LNCaP clone FGC (cell line): Measurements from ENCODE around the gene MTA2.

ENCODE experiments used
- DNase-seq: peaks from one replicate; pipeline ENCODE4 v3.0.0-alpha.2; 2011; ENCODE audit warnings: low read depth
- H3K4me3 ChIP-seq: 2 replicates; pipeline ENCODE4 v1.5.1; 2011; ENCODE audit warnings: mild to moderate bottlenecking, low read depth, low read length, control low read depth
- TF ChIP-seq, protein P1 (sequence below): IDR thresholded peaks from 2 replicates; pipeline ENCODE4 v1.5.1; 2012; ENCODE audit warnings: mild to moderate bottlenecking; ENCODE audit not compliant: control insufficient read depth, insufficient read depth; ENCODE audit errors: extremely low read depth

The MTA2 gene

DNA sequence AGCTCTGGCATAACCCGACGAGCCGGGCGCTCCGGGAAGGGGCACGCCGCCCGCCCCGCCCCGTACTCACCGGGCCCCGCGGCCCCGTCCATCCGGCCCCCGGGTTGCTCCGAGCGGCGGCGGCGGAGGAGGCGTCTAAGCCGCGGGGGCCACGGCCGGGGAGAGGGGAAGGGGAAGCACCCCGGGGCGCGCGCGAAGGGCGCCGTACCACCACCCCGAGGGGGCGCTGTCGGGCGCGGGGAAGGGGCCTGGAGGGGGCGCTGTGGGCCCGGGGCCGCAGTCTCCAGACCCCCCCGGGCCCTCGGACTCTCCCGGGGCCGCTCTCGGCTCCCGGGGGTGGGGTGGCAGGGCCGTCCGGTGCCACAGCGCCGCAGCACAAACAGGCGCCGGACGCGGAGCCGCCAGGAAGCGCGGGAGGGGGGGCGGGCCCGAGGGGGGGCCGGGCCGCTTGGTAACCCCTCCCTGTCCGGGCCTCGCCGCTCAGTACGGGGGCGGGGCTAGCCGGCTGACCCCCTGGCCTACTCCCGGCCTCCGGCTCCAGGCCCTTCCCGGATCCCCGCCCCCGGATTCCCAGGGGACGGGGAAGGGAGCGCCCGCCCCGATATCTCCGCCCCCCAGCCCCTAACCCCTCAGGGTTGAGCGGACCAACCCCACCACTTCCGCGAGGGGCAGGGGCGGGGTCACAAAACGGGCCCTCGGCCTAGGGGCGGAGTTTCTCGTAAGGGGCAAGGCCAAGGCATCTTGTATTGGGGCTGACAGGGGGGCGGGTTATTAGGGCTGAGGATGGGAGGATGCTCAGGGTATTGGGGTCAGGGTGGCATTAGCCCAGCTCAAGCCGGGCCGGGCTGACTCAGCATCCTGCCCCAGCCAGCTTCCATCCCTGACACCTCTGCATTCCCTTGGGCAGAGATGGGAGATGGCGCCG, 11.0 kb upstream of the MTA2 start, which contains the start of the genes EML3 and ROM1:
TSS of gene EML3 (minus strand) at position 410 of the 925 bp plus-strand sequence. CDS start at position 92, 318 bp downstream.
TSS of gene ROM1 (plus strand) at position 892 of the 925 bp plus-strand sequence. CDS start at position 917, 25 bp downstream.
- TF ChIP-seq, protein P1, sequence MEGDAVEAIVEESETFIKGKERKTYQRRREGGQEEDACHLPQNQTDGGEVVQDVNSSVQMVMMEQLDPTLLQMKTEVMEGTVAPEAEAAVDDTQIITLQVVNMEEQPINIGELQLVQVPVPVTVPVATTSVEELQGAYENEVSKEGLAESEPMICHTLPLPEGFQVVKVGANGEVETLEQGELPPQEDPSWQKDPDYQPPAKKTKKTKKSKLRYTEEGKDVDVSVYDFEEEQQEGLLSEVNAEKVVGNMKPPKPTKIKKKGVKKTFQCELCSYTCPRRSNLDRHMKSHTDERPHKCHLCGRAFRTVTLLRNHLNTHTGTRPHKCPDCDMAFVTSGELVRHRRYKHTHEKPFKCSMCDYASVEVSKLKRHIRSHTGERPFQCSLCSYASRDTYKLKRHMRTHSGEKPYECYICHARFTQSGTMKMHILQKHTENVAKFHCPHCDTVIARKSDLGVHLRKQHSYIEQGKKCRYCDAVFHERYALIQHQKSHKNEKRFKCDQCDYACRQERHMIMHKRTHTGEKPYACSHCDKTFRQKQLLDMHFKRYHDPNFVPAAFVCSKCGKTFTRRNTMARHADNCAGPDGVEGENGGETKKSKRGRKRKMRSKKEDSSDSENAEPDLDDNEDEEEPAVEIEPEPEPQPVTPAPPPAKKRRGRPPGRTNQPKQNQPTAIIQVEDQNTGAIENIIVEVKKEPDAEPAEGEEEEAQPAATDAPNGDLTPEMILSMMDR = peak; percentile 86
- no peak for DNase-seq
- peak within 1 kb of the TSS; percentile 66 for H3K4me3 ChIP-seq

DNA sequence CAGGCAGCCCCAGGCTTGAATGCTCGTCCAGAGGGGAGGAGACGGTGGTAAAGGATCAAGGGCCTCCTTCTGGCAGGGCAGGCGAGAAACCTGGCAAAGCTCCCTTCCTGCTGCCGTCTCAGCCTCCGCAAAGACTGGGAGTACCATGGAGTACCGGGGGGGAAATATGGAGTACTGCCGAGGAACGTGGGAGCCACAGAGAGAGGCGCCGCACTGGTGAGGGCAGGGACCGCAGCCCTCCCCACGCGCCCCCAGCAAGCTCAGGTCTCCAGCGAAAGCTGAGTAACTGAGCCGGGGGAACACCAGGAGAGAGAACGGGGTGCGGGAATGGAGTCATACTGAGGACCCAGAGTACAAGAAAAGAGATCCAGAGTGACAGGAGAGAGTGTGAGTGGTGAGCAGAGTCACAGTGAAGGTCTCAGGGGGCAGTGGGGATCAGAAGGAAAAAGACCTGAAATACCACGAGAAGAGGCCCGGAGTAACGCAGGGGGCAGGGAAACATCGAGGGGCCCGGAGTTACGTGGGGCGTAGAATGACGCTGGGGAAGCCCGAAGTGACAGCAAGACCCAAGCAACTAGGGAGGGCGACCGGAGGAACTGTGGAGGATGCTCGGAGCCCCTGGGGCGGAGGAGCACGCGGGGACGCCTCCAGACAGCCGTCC, 10.2 kb upstream of the MTA2 start:
- no peak for DNase-seq
- H3K4me3 ChIP-seq = peak overlapping the region; percentile 66

DNA sequence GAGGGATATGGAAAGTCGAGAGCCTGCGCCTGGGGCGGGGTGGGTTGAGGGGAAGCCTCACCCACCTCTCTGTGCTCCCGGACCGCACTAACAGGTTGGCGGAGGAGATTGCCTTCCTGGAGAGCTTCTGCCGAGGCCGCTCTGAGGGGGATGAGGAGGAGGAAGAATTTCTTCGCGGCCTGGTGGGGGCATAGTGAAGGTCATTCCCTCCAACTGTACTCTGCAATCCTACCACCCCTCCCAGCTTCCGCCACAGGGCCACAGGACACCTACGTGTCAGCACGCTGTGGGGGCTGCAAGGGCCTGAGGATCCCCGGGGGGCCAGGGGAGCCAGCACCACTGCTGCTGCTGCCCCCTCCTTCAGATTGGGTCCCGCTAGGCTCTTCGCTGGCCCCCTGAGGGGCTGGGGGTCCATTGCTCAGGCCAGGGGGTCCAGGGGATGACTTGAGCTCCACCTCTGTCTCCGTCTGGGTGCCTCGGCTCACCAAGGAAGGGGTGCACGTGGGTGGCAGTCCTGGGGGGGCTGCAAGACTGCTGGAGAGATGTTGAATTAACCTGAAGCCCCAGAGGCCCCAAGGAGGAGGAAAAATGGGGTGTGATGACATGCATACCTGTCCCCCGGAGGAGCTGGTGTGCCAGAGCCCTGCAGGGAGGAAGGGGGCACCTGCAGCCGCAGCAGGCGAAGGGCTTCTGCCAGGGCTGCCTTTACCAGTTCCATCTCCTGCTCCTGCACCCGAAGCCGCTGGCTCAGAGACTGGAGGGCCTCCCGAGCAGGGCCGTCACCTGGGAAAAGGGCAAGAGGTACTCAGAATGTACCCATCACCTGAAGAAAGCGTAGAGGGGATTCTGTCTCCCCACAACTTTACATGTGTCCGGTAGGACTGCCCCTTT, 9.4 kb upstream of the MTA2 start:
- TF ChIP-seq, protein P1 = no peak
- H3K4me3 ChIP-seq = peak overlapping the region; percentile 66
- DNase-seq = no peak

More for the DNA sequence above, 10.2 kb upstream of the MTA2 start:
- TF ChIP-seq, protein P1 = no peak

DNA sequence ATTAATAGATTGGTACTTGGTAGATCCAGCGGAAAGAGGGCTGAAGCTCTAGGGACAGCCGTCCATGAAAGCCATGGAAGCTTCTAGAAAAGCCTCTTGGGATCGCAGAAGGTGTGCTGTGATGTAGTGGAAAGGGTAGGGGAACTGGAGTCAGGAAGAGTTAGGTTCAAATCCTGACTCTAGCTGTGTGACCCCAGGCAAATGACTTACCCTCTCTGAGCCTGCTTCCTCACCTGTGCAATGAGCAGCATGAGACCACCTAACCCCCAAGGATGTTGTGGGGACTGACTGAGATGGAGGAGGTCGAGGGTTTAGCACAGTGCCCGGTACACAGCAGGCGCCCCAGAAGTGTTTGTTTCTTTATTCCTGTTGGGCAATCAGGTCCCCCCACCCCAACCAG, 8.7 kb upstream of the MTA2 start:
- H3K4me3 ChIP-seq = no peak overlapping the region

DNA sequence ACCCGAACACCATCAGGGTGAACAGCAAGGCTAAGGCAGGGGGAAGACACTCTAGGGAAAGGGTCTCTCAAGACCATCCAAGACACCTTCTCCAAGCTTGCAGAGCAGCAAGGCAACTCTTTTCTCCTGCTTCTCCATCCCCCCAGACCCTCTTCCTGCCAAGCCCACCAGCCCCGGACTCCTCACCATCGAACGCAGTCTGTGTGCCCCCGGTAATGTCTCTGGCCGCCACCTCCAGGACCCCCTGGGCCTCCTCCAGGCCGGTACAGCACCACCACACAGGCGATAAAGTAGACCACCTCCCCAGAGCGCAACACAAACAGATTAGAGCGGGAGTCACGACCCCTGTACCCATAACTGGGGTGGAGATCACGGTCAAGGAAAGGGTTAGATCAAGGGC, 7.1 kb upstream of the MTA2 start:
- TF ChIP-seq, protein P1 = no peak
- DNase-seq = no peak
- no peak overlapping the region for H3K4me3 ChIP-seq

More for the DNA sequence above, 8.7 kb upstream of the MTA2 start:
- no peak for DNase-seq
- TF ChIP-seq, protein P1 = no peak

DNA sequence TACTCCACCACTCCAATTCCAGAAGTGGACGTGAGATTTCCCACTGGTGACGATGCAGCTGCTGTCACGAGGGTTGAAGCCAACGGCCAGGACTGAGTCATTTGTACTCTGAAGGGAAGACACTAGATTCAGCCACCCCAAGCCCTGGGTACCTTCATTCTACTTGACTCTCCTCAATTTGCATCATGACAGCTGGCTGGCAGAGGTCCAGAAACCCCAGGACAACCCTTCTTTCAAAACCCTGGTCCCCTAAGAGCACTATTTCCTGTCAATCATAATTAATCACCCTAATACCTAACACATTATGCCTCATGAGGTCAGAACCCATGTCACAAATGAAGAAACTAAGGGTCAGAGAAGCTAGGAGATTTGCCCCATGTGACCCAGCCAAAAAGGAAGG, 6.0 kb upstream of the MTA2 start:
- no peak for DNase-seq
- no peak overlapping the region for H3K4me3 ChIP-seq
- TF ChIP-seq, protein P1 = no peak
